ENCODE data around the gene ARMH1.
"Not testable (repeated sequence)": the region's sequence is repeated elsewhere in the genome, so short reads cannot be mapped to it uniquely, and the experiment has no call there.

Gene ARMH1

GRCh38 chr1:44721485-44722361, 47.2 kb downstream of the ARMH1 start:
- peak; percentile 62 to 67 for DNase-seq (ENCODE audit: low read depth in 2 of 2)

DNA sequence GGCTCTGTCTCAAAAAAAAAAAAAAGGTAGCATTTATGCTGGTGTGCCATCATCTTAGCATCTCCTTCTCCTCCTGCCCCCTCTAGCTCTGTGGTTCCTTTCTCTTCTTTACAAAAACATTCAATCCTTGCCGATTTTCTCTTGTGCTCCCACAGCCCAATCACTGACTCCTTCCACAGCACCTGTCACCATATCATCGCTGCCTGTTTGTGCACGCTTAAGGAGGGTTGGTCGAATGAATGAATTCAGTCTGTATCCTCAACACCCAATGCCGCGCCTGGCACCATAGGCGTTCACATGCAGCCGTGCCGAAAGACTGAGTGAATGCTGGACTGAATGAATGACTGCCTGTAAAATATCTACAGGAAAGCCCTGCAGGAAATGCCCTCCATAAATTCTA, 48.5 kb downstream of the ARMH1 start:
- no peak for DNase-seq (ENCODE audit: low read depth in 2 of 2)

DNA sequence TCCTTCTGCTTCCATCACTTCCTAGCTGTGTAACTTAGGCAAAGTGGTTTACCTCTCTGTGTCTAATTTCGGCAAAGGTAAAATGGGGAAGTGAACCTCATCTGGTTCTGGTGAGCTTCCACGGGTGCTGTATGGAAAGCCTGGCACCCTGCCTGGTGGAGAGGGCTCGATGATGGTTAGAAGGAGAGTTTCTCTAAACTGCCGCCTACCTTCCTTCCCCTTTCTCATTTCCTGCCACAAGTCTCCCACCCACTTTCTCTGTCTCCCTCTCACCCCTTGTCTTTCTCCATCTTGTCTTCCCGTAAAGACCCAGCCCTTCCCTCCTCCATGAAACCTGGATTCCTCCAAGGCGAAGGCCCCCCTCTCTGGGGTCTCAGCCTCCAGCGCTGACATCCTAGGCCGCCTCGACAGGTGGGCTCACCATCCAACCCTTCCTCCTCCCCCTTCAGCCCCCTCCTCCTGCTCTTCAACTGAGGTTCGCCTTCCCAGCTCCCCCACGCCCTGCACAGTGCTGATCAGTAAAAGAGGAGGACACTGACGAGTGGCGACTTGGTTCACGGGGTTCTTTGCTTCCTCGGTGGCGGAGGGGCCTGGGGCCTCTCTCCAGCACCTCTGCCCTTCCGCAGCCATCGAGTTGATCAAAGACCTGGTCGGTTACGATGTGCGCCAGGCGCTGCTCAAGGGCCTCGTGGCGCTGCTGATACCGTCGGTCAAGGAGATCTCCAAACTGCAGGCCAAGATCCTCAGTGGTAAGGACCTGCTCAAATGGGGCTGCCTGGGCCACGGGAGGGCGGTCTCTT, 49.2 kb downstream of the ARMH1 start:
- no peak for DNase-seq (ENCODE audit: low read depth in 2 of 2)

DNA sequence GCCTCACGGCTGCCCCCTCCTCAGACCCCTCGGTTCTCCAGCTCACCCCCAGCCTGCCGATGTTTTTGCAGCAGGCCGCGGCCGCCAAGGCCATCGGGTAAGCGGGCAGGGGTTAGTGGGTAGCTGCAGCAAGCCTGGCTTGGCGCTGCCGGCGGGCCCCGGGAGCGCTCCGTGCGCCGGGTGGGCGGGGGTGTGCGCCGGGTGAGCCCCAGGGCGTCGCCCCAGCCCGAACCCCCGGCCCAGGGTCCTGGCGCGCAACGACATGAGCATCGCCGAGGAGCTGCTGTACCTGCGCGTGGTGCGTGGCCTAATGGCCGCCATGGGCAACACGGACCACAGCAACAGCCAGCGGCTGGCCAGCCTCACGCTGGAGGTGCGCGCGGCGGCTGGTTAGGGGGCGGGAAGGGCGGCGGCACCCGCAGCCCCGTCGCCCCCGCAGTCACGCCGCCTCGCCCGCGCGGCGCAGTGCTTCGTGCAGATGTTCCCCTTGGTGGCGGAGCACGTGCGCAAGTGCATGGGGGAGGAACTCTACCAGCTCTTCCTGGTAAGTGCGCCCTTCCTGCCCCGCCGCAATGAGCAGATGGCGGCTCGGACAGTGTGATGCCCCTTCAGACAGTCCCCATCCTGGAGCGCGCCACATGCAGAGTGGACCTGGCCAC, 49.9 kb downstream of the ARMH1 start:
- DNase-seq (ENCODE audit: low read depth in 2 of 2): no peak

GRCh38 chr1:44724955-44725698, 50.6 kb downstream of the ARMH1 start:
- DNase-seq (ENCODE audit: low read depth in 2 of 2): no peak

GRCh38 chr1:44730741-44731512, 56.4 kb downstream of the ARMH1 start, which contains the start of gene RNU5D-1:
Gene RNU5D-1 (minus strand): TSS chr1:44731170.
- peak; percentile 91 to 93 for DNase-seq (ENCODE audit: low read depth in 2 of 2)

GRCh38 chr1:44733365-44733764, 58.9 kb downstream of the ARMH1 start:
- DNase-seq (ENCODE audit: low read depth in 2 of 2): peak in 1 of 2 experiments; percentile 30

GRCh38 chr1:44733784-44734183, 59.3 kb downstream of the ARMH1 start:
- DNase-seq (ENCODE audit: low read depth in 2 of 2): no peak

GRCh38 chr1:44735992-44736391, 61.5 kb downstream of the ARMH1 start:
- no peak for DNase-seq (ENCODE audit: low read depth in 2 of 2)

DNA sequence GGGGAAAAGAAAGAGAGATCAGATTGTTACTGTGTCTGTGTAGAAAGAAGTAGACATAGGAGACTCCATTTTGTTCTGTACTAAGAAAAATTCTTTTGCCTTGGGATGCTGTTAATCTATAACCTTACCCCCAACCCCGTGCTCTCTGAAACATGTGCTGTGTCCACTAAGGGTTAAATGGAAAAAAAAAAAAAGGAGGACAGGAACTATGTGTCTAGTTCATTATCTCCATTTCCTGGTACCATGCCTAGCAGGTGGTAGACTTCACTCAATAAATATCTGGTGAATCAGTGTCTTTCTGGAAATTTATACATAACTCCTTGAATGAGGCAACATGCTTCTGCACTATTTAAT, 64.4 kb downstream of the ARMH1 start:
- not testable (repeated sequence) for DNase-seq (ENCODE audit: low read depth in 2 of 2)

DNA sequence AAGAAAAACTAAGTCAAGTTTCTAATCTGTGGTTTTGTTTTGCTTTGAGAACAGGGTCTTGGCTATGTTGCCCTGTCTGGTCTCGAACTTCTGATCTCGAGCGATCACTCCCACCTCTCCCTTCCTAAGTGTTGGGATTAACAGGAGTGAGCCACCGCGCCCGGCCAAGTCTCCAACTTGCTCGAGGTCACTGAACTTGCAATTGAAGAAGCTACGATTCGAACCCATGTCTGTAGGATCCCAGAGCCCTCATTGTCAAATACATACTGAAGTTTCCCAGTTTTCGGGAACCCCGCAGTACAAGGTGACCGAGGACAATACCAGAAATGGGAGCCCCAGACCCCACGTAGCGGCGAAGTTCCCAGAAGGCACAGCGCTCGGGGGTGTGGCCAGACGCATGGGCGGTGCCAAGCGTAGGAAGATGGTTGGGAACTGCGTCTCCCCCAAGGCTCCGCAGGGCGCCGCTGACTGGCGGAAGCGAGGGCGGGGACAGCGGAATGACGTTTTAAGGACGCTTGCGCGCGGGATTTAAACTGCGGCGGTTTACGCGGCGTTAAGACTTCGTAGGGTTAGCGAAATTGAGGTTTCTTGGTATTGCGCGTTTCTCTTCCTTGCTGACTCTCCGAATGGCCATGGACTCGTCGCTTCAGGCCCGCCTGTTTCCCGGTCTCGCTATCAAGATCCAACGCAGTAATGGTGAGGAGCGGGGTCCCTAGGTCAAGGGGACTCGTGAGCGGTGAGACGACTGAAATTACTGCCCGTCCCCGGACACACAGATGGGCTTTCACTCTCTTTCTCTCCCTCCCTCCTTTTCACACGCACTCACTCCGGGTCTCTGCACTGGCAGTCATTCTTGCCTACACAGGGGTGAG, 65.0 kb downstream of the ARMH1 start, which contains the start of gene KIF2C:
Gene KIF2C (plus strand): TSS at position 531 of the 872 bp plus-strand sequence. CDS start 96 bp downstream, at position 627.
- DNase-seq (ENCODE audit: low read depth in 2 of 2): peak; percentile 92

DNA sequence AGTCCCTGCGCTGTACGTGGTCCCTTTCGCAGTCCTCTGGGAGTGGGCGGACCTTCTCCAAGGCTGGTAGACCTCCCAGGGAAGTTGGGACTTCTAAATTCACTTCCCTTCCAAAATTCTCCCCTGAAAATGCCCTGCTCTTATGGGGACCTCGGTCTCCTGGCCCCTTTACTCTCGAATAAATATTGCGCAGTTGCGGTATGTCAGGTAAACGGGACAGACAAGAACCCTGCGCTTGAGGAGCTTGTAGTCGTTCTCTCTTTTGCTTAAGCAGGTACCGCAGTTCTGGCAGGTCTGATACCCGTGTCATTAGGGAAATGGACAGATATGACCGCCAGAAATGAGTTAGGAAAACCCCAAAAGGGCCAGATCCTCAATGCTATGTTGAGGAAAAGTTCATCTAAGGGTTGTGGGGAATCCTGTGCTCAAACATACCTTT, 65.7 kb downstream of the ARMH1 start:
- no peak for DNase-seq (ENCODE audit: low read depth in 2 of 2)

DNA sequence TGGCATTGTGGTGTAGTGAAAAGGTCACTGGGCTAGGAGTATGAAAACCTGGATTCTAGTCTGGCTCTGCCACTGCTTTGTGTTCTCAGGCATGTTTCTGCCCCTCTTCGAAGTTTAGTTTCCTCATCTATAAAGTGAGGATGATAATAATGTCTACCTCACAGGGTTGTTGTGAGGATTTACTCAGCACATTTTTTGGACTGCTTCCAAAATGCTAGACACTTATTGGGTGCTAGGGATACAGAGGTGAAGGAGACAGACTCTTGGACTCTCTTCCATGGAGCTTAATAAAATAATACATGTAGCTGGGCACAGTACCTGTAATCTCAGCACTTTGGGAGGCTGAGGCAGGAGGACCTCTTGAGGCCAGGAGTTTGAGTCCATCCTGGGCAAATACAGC, 68.7 kb downstream of the ARMH1 start:
- no peak for DNase-seq (ENCODE audit: low read depth in 2 of 2)

- no peak for DNase-seq (ENCODE audit: low read depth in 2 of 2)
Observed at GRCh38 chr1:44747878-44748277, 73.4 kb downstream of the ARMH1 start.

GRCh38 chr1:44757420-44757819, 82.9 kb downstream of the ARMH1 start:
- DNase-seq (ENCODE audit: low read depth in 2 of 2): no peak

DNA sequence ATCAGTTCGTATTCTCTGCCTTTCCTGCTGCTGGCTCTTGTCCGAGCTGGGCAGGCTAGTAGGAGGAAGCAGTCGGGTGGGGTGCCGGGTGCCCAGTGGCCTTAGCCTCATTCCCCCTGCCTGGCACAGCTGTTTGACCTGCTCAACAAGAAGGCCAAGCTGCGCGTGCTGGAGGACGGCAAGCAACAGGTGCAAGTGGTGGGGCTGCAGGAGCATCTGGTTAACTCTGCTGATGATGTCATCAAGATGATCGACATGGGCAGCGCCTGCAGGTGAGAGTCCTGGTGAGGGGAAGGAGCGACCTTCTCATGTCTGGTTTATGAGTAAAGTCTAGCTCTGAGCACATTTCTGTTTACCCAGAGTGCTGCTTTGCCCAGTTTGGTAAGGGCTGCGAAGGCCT, 84.6 kb downstream of the ARMH1 start:
- no peak for DNase-seq (ENCODE audit: low read depth in 2 of 2)

- DNase-seq (ENCODE audit: low read depth in 2 of 2): no peak
Observed at GRCh38 chr1:44760876-44761275, 86.4 kb downstream of the ARMH1 start.

GRCh38 chr1:44766421-44766820, 91.9 kb downstream of the ARMH1 start:
- DNase-seq (ENCODE audit: low read depth in 2 of 2): not testable (repeated sequence)

All from fibroblast of skin of left biceps (primary cell).